NCI-H1105 treated with DMSO at 0.1 percent for 48 hours (cell line): Measurements from ENCODE around the gene PGM2.

Experiments used
- DNase-seq: peaks from one replicate; lab custom pipeline; 2025; lab: John Stamatoyannopoulos, UW

The PGM2 gene

GRCh38 chr4:37864786-37865185, 38.3 kb downstream of the PGM2 start:
- DNase-seq = no peak

DNA sequence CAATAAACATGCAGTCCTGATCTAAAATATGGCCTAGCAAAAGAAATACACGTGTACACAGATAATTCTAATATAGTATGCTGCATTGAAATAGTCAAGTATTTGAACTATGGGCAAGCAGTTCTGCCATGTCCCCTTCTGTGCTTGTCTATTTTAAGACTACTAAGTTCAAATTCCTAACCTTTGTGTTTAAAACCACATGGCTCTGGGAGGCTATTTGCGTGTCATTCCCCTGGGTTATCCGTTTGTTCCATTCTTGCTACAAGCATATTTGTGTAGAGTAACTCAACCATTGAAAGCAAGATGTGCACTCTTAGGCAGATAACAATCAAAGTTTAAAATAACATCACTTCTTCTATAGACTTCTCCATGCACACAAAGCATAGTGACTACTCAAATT, 39.0 kb downstream of the PGM2 start:
- no peak for DNase-seq

DNA sequence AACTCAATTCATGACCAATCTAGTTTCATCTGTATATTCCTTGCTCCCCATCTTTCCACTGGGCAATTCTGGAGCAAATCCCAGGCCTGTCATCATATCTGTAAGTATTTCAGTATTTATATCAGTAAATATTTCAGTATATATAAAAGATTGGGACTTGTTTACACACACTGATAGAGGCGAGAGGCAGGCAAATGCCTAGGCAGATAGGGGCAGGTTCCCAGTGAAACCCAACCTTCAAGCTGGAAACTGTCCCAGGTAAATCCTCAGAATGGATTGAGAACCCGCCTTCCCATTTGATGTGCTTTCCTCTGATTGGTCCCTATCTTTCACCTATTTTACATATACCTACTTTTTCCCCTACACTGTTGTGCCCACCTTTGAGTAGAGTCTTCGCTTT, 40.6 kb downstream of the PGM2 start:
- DNase-seq = no peak

- no peak for DNase-seq
These were observed 41.8 kb downstream of the PGM2 start for GRCh38 chr4:37868238-37868637.

GRCh38 chr4:37872310-37872988, 46.0 kb downstream of the PGM2 start:
- no peak for DNase-seq

DNA sequence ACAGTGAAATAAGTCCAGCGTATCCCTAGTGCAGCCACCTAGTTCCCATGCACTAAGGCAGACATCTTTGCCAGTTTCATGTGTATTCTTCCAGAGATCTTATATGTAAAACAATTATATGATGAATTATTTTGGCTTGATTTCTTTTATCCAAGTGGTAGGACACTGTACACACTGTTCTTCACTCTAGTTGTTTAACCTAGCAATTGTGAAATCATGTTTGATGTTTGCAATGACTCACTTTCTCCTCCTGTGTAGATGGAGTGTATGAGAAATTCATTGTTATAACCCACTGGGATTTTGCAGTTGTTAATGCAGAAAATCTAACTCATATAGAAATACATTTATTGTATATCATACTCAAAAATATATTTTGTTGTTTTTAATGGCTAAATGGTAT, 46.9 kb downstream of the PGM2 start:
- DNase-seq = no peak

DNA sequence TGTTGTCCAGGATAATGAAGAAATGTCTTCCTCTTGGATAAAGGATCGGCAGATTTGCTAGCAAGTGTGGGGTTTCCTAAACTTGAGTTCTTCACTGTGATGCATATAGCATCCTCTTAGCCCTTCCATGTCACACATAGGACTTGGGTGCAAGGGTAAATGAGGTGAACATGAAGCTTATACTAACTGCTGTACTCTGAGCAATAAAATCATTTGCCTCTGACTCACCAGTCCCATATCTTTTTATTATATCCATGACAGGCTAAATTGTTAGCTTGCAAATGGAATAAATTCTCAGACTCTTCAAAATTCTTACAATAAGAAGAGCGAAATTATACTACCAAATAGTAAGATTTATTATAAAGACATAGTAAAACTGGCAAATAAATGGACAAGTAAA, 49.7 kb downstream of the PGM2 start:
- no peak for DNase-seq

DNA sequence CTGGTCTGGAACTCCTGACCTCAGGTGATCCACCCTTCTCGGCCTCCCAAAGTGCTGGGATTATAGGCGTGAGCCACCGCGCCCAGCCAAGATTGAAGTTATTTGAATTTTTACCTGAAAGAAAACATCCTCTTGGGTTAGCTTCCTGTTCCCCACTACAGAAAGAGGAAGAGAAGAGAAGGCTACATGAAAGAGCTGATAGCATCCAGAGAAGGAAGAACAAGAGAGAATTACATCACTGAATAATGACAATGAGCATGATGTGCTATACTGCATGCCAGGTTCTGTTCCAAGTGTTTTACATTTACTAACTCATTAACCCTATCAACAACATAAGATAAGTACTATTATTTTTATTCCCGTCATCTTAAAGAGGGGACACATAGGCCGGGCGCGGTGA, 52.9 kb downstream of the PGM2 start:
- DNase-seq = no peak

DNA sequence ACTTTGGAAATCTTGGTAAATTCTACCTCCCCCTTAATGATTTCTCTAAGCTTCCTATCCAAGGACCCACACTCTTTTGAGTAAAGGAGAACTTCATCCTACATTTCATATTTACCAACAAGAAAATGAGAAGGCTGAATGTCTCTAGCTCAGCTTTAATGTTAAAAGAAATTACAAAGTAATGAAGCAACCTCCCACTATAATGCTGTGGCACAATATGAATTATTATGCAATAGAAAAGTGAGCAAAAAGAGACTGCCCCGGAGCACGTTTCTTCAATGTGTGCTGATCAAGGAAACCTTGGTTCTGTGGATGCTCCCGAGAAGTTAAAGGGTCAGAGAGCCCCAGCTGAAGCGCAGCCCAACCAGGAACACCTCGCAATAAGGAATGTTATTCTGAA, 55.3 kb downstream of the PGM2 start:
- DNase-seq = no peak

DNA sequence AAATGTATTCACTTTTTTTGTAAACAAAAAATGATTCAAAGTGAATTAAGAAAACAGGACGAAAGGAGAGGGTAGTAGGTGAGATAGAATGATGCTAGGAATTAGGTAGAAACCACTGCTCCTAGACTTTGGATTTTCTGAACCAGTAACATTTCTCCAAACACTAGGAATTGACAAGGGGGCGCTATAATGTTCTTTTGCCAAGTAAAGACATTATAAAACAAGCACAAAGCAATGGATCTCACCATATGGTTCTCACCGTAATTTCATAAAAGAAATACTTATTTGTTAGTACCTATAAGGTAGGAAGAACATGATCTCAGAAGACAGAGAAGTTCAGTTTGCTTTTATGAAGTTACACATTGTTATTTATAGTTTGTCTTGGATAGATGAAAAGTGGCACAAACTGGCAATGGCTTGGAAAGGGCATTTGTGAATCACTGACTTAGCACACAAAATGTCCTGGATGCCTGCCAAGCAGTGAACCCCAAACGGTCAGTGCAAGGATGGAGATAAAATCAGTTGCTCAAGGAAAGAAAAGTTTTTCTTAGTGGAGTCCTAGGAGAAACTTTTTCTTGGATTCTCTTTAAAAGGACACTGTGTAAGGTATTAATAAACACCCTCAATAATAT, 56.3 kb downstream of the PGM2 start:
- no peak for DNase-seq

DNA sequence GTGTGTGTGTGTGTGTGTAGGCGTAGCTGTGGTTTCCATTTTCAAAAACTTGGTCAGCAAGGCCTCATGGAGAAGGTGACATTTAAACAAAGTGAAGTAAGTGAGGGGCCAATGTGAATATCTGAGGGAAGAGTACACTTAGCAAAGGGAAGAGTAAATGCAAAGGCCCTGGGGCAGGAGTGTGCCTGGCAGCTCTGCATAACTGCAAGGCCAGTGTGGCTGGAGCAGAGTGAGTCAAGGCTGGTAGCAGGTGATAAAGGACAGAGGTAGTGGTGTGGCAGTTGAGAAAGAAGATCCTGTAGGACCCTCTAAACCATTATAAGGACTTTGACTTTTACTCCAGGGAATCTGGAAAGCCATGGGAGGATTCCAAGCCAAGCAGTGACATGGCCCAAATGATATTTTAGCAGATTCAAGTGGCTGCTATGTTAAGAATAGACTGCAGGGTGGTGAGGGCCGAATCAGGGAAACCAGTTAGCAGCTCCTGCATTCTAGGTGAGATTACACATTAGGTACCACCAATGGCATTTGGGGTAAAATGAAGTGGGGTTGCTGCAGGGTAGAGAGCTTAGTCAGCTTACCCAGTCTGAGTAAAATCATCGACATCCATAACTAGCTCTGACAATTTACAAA, 58.5 kb downstream of the PGM2 start:
- no peak for DNase-seq

DNA sequence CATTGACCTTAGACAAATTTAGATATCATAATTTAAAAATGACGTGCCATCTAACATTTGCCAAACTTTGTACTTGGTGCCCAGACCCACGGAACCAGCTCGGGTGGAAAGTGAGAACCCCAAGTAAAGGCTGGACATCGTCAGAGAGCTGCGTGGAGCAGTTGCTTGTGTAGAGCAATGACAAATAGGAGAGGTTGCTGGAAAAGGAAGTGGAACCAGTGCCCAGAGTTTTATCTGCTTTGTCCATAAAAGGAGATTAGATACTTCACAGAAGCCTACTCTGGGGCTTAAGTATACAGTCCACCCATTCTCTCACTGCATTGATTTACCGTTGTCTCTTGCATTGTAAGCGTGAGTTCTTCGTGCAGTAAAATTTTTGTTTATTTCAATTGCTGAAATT, 59.0 kb downstream of the PGM2 start:
- no peak for DNase-seq

- DNase-seq = peak; percentile 40
These were observed 63.6 kb downstream of the PGM2 start for GRCh38 chr4:37889849-37890800.

DNA sequence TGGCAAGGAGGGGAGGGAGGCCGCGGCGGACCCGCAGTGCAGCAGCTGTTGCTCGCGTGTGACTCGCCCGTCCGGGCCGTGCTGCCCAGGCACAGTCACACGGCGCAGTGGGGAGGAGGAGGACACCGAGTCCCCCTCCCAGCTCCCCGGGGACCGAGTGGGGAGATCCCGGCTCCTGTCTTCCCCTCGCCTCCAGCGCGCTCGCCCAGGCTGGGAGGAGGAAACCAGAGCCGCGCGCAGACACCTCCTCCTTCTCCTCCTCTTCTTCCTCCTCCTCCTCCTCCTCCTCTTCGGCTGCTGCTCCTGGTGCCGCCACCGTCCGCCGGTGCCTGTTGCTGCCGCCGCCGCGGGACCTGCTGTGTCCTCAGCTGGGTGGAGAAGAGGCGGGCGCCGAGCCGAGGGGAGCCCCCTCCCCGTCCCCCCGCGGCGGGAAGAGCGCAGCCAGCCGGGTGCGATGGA, 64.3 kb downstream of the PGM2 start, which contains the start of gene TBC1D1:
Gene TBC1D1, plus strand, starts transcription at position 284 of the 459 bp plus-strand sequence. CDS start 11,012 bp downstream, outside the sequence.
- peak; percentile 13 for DNase-seq

DNA sequence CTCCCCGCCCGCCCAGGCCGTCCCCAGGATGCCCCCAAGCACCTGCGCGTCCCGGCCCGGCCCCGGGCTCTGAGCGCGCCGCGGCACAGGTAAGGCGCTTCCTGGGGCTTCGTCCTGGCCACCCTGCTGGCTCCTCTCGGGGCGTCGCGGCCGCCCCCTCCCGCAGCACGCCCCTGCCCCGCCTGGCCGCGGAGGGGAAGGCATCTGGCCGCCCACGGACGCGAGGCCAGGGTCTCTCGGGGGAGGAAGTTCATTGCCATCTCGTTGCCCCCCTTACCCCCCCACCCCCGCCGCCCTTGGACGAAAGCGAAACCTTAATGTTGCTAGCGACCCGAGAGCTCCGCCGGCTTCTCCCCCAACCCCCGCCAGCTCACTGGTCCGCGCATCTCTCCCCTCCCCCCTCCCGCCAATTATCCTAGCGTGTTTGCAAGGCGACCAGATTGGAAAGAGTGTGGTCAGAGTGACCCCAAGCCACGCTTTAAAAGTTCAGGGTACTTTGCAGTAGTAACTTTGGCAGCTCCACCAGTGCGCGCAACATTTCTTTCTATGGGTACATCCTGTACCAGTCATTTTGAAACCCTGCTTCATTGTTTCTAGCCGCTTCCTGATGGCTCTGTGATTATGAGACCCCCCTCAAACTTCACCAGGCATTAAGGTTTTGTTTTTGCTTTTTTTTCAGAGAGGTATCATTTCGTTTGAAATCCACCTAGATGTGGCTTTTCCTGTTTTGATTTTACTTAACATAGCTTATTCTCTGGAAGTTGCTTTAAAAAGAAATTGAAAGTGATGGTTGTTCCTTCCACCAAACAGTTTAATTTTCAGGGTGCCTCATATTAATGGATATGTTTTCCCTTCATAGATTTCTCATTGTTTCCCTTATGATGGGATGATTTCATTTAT, 65.0 kb downstream of the PGM2 start:
- DNase-seq = no peak

- no peak for DNase-seq
These were observed 66.2 kb downstream of the PGM2 start for GRCh38 chr4:37892641-37893040.

GRCh38 chr4:37893164-37893563, 66.7 kb downstream of the PGM2 start:
- no peak for DNase-seq

DNA sequence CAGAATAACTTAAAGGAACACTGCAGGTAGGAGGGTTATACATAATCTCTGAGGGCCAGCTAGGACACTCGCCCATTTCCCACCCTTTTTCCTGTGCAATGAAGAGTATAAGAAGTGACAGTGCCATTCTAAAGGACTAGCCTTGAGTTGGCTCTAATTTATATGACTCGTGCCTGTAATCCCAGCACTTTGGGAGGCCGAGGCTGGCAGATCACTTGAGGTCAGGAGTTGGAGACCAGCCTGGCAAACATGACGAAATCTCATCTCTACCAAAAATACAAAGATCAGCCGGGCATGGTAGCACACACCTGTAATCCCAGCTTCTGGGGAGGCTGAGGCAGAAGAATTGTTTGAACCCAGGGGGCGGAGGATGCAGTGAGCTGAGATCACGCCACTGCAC, 68.8 kb downstream of the PGM2 start:
- no peak for DNase-seq

GRCh38 chr4:37896206-37896860, 69.8 kb downstream of the PGM2 start:
- DNase-seq = no peak

- no peak for DNase-seq
These were observed 75.7 kb downstream of the PGM2 start for GRCh38 chr4:37902212-37902611.
